HEK293T (cell line): ENCODE measurements around the gene HIPK3.

ENCODE experiments used
- CTCF ChIA-PET: fragments of 350-600 bp; formaldehyde crosslinking; extraction: SDS; loops from one replicate; lab custom pipeline; 2021; ENCODE audit warnings: antibody characterized with exemption, inconsistent platforms; lab: Yijun Ruan, JAX
- POLR2A ChIA-PET: fragments of 350-600 bp; formaldehyde crosslinking; extraction: SDS; loops from one replicate; lab custom pipeline; 2020; ENCODE audit warnings: antibody characterized with exemption, inconsistent platforms; lab: Yijun Ruan, JAX
- DNase-seq: peaks from one replicate; pipeline ENCODE4 v3.0.0; 2012; ENCODE audit warnings: mixed read lengths; ENCODE audit errors: extremely low spot score
- ARNT ChIP-seq: fragments of 450-650 bp; IDR thresholded peaks from 2 replicates; pipeline ENCODE4 v1.6.1; 2017; ENCODE audit warnings: mild to moderate bottlenecking
- BHLHE40 ChIP-seq: fragments of 450-650 bp; IDR thresholded peaks from 2 replicates; pipeline ENCODE4 v1.6.1; 2016; ENCODE audit warnings: mild to moderate bottlenecking, moderate library complexity, borderline replicate concordance
- CTBP1 ChIP-seq: fragments of 450-650 bp; IDR thresholded peaks from 2 replicates; pipeline ENCODE4 v1.6.1; 2016; ENCODE audit warnings: borderline replicate concordance
- ELF4 ChIP-seq: fragments of 450-650 bp; IDR thresholded peaks from 2 replicates; pipeline ENCODE4 v1.6.1; 2017; ENCODE audit warnings: antibody characterized with exemption
- FOXA1 ChIP-seq: fragments of 450-650 bp; IDR thresholded peaks from 2 replicates; pipeline ENCODE4 v1.6.1; 2016; ENCODE audit warnings: mild to moderate bottlenecking
- FOXK2 ChIP-seq: fragments of 450-650 bp; IDR thresholded peaks from 2 replicates; pipeline ENCODE4 v1.6.1; 2016; ENCODE audit warnings: mild to moderate bottlenecking
- FOXM1 ChIP-seq: fragments of 450-650 bp; IDR thresholded peaks from 2 replicates; pipeline ENCODE4 v1.6.1; 2017; ENCODE audit warnings: mild to moderate bottlenecking, borderline replicate concordance
- HDGF ChIP-seq: fragments of 450-650 bp; IDR thresholded peaks from 2 replicates; pipeline ENCODE4 v1.6.1; 2017; ENCODE audit warnings: antibody characterized with exemption, borderline replicate concordance
- L3MBTL2 ChIP-seq: fragments of 450-650 bp; conservative IDR thresholded peaks from 2 replicates; pipeline ENCODE4 v1.6.1; 2016; ENCODE audit warnings: mild to moderate bottlenecking
- LEF1 ChIP-seq: fragments of 450-650 bp; IDR thresholded peaks from 2 replicates; pipeline ENCODE4 v1.6.1; 2017; ENCODE audit warnings: mild to moderate bottlenecking, borderline replicate concordance
- NFRKB ChIP-seq: fragments of 450-650 bp; IDR thresholded peaks from 2 replicates; pipeline ENCODE4 v1.6.1; 2016; ENCODE audit warnings: mild to moderate bottlenecking, moderate library complexity
- SP1 ChIP-seq: fragments of 450-650 bp; IDR thresholded peaks from 2 replicates; pipeline ENCODE4 v1.6.1; 2017
- SUZ12 ChIP-seq: fragments of 450-650 bp; IDR thresholded peaks from 2 replicates; pipeline ENCODE4 v1.6.1; 2016; ENCODE audit warnings: mild to moderate bottlenecking
- TARDBP ChIP-seq: fragments of 450-650 bp; IDR thresholded peaks from 2 replicates; pipeline ENCODE4 v1.6.1; 2016
- ZNF384 ChIP-seq: fragments of 450-650 bp; IDR thresholded peaks from 2 replicates; pipeline ENCODE4 v1.6.1; 2016
- TF ChIP-seq, protein P1 (sequence below): fragments of 450-650 bp; IDR thresholded peaks from 2 replicates; pipeline ENCODE4 v1.6.1; 2016

HIPK3 gene

DNA sequence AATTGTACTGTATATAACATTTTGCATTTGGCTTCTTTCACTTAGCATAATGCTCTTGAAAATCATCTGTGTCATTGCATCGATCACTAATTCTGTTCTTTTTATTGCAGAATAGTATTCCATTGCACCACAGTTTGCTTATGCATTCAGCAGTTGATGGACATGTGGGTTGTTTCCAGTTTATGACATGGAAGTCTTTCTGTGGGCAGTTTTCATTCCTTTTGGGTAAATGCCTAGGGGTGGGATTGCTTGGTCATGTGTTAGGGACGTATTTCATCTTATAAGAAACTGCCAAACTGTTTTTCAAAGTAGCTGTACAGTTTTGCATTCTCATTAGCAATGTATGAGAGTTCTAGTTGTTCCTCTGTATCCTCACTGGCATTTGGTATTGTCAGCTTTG lies 127.0 kb downstream of the HIPK3 start:
- TF ChIP-seq HDGF (no peak), NFRKB (no peak), SUZ12 (no peak), L3MBTL2 (no peak), LEF1 (no peak), SP1 (no peak), FOXA1 (no peak), BHLHE40 (no peak)
- ChIA-PET POLR2A (no interaction called here), CTCF (no interaction called here)
- DNase-seq, result no peak

DNA sequence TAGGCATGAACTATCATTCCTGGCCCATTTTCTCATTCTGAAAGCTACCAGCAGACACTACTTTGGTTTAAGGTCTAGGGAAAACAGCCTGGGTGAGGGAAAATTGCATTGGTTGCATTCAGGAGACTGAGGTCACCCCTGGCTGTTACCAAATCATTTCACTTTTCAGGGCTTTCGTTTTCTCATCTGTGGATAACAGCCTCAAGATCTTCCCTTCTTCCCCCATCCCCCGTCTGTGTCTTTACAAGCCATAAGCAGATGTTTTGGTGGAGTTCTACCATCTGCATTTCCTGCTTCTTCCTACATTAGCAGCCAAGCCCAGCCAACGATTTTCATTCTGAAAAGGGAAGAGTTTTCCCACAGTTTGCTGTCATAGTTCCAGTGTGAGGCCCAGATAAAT lies 130.4 kb downstream of the HIPK3 start:
- TF ChIP-seq HDGF, result no peak
- no peak for TF ChIP-seq CTBP1
- TF ChIP-seq, protein P1, sequence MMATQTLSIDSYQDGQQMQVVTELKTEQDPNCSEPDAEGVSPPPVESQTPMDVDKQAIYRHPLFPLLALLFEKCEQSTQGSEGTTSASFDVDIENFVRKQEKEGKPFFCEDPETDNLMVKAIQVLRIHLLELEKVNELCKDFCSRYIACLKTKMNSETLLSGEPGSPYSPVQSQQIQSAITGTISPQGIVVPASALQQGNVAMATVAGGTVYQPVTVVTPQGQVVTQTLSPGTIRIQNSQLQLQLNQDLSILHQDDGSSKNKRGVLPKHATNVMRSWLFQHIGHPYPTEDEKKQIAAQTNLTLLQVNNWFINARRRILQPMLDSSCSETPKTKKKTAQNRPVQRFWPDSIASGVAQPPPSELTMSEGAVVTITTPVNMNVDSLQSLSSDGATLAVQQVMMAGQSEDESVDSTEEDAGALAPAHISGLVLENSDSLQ, result no peak
- TF ChIP-seq SUZ12, result no peak
- TF ChIP-seq ZNF384, result no peak
- CTCF ChIA-PET, result no interaction called here
- POLR2A ChIA-PET, result no interaction called here
- no peak for DNase-seq

DNA sequence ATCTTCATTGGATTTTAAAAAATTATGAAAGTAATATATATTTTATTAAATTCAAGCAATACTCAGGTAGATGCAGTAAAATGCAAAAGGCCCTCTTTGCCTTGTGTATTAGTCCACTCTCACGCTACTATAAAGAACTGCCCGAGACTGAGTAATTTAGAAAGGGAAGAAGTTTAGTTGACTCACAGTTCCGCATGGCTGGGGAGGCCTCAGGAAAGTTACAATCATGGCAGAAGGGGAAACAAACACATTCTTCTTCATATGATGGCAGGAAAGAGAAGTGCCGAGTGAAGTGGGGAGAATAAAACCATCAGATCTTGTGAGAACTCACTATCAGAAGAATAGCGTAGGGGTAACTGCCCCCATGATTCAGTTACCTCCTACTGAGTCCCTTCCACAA lies 130.8 kb downstream of the HIPK3 start:
- no peak for TF ChIP-seq ZNF384
- CTCF ChIA-PET, result no interaction called here
- no peak for DNase-seq
- POLR2A ChIA-PET, result no interaction called here

DNA sequence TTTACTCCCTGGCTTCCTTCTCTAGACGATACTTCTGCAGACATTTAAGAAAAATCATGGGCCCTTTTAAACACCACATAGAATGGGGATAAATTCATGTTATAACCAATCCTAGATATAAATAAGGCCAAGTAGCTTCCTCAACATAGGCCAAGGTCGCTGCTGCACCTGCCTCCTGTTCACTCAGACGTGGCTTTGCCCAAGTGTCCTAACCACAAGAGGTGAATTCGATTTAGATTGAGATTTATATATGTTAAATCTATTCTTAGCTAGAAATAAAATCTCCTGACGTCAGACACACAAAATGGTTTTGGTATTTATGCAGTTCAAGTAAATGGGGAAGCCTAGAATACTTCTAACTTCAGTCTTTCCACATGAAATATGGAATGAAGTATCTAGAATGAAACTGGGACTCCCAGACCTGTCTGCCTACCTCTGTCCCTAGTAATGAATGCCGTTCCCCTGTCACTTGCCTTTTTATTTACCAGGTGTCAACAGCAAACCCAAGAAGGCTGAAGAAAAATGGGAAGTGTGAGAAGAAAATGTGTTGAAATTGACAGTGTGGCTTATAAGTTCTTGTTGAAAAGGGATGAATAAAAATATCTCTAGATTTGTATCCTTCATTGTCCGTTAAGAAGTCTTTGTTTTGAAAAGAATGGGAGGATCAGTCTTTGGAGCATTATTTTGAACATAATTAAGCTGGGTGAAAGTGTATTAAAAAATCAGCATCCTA lies 131.8 kb downstream of the HIPK3 start:
- TF ChIP-seq CTBP1 (no peak), L3MBTL2 (no peak), NFRKB (no peak), FOXA1 (no peak), BHLHE40 (no peak), FOXK2 (no peak), LEF1 (no peak), ARNT (no peak), ELF4 (no peak), FOXM1 (no peak), SUZ12 (no peak), HDGF (no peak), ZNF384 (no peak), TARDBP (no peak), SP1 (no peak)
- TF ChIP-seq, protein P1, result no peak
- no peak for DNase-seq
- ChIA-PET POLR2A (no interaction called here), CTCF (no interaction called here)

DNA sequence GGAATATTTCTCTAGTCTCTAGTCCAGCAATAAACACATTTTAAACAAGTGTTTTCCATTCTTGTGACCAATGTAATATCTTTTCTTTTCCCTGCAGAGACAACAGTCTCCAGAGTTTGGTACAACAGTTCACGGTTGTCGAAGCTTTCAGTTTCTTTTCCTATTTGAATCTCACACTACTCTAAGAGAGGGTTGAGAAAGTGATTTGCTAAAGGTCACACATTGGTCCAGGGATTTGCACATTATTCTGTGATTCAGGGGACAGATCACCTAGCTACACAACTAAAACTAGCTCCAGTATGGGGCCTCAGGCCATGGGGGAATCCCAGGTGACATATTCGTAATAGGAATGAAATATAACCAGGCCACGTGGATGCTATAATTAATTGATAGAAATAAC lies 132.5 kb downstream of the HIPK3 start:
- CTCF ChIA-PET, result interaction anchor here (0.5 kb wide), 1 partner anchor 13 kb away, joined by 3 read pairs; no protein-coding TSS in a partner anchor
- POLR2A ChIA-PET, result no interaction called here
- no peak for DNase-seq

DNA sequence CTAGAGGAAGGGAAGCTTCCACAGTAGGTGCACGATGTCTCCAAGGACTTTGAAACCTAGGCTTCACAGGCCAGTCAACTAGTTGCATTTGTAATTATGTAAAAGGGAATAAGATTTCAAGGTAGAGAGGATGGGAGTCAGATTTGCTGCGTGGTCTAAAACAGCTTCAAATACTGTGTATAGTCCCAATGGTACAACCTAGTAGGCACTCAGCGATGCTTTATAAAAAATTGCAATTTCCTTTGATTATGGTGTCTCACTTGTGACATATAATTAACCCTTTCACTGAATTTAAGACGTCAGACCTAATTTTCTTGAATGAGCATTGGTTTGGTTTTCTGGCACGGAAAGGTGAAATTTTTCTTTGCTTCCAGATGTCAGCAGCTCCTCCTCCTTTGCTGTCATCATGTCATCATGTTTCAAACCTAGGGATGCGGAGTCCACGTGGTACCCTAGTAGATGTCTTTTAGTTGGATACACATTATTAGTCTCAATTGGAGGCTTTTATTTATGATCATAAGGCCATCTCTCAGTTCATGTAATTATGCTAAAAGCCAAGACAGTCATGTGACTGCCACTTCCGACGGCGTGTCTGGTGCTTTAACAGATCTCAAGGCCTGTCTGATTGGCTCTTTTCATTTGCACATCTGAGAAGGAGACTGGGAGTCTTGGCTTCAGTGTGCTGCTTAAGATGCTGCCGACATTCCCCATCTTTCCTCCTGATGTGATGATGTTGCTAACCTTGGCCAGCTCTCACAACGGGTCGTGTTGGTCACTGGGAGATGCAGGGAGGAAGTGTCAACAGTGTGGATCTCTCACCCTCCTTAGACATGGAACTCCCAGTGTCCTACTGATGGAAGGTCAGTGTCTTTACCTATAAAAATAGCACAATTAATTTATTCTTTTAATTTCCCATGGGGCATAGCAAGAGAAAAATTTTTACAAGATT lies 134.0 kb downstream of the HIPK3 start:
- DNase-seq, result no peak
- ChIA-PET CTCF (no interaction called here), POLR2A (no interaction called here)
- TF ChIP-seq ZNF384, result no peak
- no peak for TF ChIP-seq FOXA1
- no peak for TF ChIP-seq SUZ12
- TF ChIP-seq HDGF, result no peak
- TF ChIP-seq BHLHE40, result no peak
- no peak for TF ChIP-seq TARDBP
- no peak for TF ChIP-seq FOXM1
- no peak for TF ChIP-seq ARNT
- TF ChIP-seq SP1, result no peak
- no peak for TF ChIP-seq NFRKB
- TF ChIP-seq L3MBTL2, result no peak
- no peak for TF ChIP-seq CTBP1
- no peak for TF ChIP-seq LEF1
- TF ChIP-seq ELF4, result no peak
- TF ChIP-seq, protein P1, result no peak
- no peak for TF ChIP-seq FOXK2

More for the DNA sequence above, 132.5 kb downstream of the HIPK3 start:
- TF ChIP-seq SUZ12 (no peak), FOXA1 (no peak), NFRKB (no peak), FOXM1 (no peak), TARDBP (no peak), ELF4 (no peak), HDGF (no peak), BHLHE40 (no peak), LEF1 (no peak), SP1 (no peak), FOXK2 (no peak), ZNF384 (no peak), ARNT (no peak), CTBP1 (no peak), L3MBTL2 (no peak)
- TF ChIP-seq, protein P1, result no peak
